Coronary artery (tissue), 2 donors: ENCODE results near the gene RIN3.

Source experiments
- DNase-seq: peaks from one replicate; pipeline ENCODE4 v3.0.0-alpha.2; 2017; ENCODE audit warnings: low spot score
- H3K27ac ChIP-seq, 2 donors: fragments of 200-600 bp; sonication (generic); one replicate each; pipeline ENCODE4 v1.5.1; 2016 to 2019
- H3K4me3 ChIP-seq: fragments of 200-600 bp; sonication (generic); 2 replicates; pipeline ENCODE4 v1.5.1; 2016; ENCODE audit warnings: mild to moderate bottlenecking, moderate library complexity
- CTCF ChIP-seq: fragments of 200-600 bp; sonication (generic); IDR thresholded peaks from one replicate; pipeline ENCODE4 v1.5.1; 2019; ENCODE audit warnings: antibody characterized with exemption

The RIN3 gene

GRCh38 chr14:92500491-92500941, 13.1 kb upstream of the RIN3 start:
- no peak for TF ChIP-seq CTCF
- Histone ChIP-seq H3K27ac (no peak overlapping the region), H3K4me3 (no peak overlapping the region)
- peak; percentile 62 for DNase-seq

DNA sequence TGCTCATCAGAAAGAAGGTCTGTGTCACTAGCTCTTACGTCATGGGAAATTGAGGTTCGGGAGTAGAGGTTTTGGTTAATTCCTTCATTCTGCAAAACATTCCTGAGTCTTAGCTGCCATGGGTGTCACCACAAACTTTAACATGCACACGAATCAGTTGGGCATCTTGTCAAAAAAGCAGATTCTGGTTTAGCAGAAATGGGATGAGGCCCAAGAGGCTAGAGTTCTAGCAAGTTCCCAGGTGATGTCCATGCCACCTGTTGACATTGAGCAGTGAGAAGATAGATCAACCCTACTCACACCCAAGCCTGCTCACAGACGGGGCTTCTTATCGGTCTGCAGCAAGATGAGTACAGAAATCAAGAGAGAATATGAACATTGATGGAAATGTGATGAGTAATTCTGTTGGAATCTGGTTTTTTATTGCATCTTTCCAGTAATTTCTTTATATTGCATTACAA, 11.7 kb upstream of the RIN3 start:
- no peak overlapping the region for H3K27ac ChIP-seq
- no peak overlapping the region for H3K4me3 ChIP-seq
- no peak for TF ChIP-seq CTCF
- DNase-seq = no peak

DNA sequence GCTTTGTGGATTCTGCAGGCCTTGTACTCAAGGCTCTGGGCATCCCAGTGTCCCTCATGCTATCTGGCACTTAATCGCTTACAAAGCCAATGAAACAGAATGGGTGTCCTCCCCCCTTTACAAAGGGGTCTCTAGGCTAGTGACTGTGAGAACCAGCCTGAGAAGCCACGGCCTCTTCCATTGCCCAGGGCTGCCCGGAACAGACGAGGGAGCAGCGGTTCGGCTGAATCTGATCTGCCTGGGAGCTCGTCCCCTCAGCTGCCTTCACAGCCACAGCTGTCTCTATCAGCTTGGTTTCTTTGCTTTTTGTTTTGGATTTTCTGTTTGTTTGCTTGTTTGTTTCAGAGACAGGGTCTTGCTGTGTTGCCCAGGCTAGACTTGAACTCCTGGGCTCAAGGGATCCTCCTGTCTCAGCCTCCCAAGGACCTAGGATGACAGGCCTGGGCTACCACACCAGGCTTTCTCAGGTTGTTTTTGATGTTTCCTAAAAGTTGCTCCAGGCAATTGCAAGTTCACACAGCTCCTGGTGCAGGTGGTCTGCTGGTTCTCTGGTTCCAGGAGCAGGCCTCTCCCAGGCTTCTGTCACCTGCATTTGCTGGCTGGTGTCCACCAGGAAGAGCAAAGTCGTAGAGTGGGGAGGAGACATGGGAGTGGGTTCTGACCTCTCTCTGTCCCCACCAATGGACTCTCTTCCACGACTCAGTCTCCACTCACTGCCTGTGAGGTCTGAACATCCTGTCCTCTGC, 10.9 kb upstream of the RIN3 start:
- Histone ChIP-seq H3K27ac (no peak overlapping the region), H3K4me3 (no peak overlapping the region)
- TF ChIP-seq CTCF = no peak
- DNase-seq = peak; percentile 47

DNA sequence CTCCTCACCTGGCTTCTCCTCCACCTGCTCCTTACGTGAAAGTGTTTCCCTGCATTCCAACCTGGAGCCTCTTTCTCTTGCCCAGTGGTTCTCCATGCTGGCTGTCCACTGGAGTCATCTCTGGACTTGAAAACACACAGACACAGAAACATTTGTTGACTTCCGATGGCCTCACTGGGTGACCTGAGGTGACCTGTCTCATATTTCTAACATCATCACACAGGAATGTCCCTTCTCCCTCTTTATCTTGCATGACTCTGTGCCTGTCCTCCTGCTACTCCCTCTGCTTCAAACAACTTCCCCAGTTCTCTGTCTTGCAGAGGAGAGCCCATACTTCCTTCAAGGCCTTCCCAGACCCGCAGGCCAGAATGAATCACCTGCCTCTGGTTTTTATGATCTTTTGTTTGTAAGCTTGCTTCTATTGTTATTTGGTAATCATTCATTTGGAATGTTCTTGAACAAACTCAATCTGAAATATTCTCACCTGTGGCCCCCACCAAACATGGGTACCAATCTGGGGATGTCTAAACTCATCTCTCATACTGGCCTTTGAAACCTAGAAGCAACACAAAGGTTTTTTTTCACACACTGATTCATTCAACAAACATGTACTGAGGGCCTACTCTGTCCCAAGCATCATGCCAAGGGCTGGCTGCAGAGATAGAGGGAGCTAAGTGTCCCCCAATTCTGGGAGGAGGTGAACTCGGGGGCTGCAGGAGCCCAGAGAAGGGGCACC, 9.7 kb upstream of the RIN3 start:
- no peak overlapping the region for H3K27ac ChIP-seq
- H3K4me3 ChIP-seq = no peak overlapping the region
- peak; percentile 50 for DNase-seq
- no peak for TF ChIP-seq CTCF

- DNase-seq = no peak
- no peak overlapping the region for H3K27ac ChIP-seq
Measured at GRCh38 chr14:92505826-92506225, 7.8 kb upstream of the RIN3 start.

GRCh38 chr14:92506231-92506630, 7.3 kb upstream of the RIN3 start:
- H3K27ac ChIP-seq = no peak overlapping the region
- TF ChIP-seq CTCF = no peak
- DNase-seq = no peak
- H3K4me3 ChIP-seq = no peak overlapping the region

More at GRCh38 chr14:92505826-92506225, 7.8 kb upstream of the RIN3 start:
- no peak overlapping the region for H3K4me3 ChIP-seq
- TF ChIP-seq CTCF = no peak
